HepG2 (cell line): Measurements from ENCODE around the gene FAT1. TPM values are rescaled to one million over a fixed set of nuclear protein-coding genes. Genes with fewer than 3 reads are reported as not detected.
A peak's percentile ranks its signal among the peaks of the same experiment; 100 is the strongest.

ENCODE experiments used
- CBX5 ChIP-seq: sonication (generic); formaldehyde crosslinking; IDR thresholded peaks from 2 replicates; pipeline ENCODE4 v1.4.0; 2020; ENCODE audit warnings: missing genetic modification reagents, borderline replicate concordance
- CCDC6 ChIP-seq: sonication (generic); formaldehyde crosslinking; IDR thresholded peaks from 2 replicates; pipeline ENCODE4 v1.8.1; 2022; ENCODE audit warnings: mild to moderate bottlenecking, missing genetic modification reagents, moderate library complexity
- ETV6 ChIP-seq: sonication (generic); formaldehyde crosslinking; conservative IDR thresholded peaks from 2 replicates; pipeline ENCODE4 v1.4.0; 2020; ENCODE audit warnings: missing genetic modification reagents
- FOXJ3 ChIP-seq: sonication (generic); formaldehyde crosslinking; IDR thresholded peaks from 2 replicates; pipeline ENCODE4 v1.4.0; 2020; ENCODE audit warnings: missing genetic modification reagents, mild to moderate bottlenecking, borderline replicate concordance
- FOXM1 ChIP-seq: sonication (generic); formaldehyde crosslinking; IDR thresholded peaks from 2 replicates; pipeline ENCODE4 v1.5.0; 2020; ENCODE audit warnings: missing genetic modification reagents
- GZF1 ChIP-seq: sonication (generic); formaldehyde crosslinking; IDR thresholded peaks from 2 replicates; pipeline ENCODE4 v1.5.1; 2020; ENCODE audit warnings: mild to moderate bottlenecking, missing genetic modification reagents
- MBD4 ChIP-seq: IDR thresholded peaks from 2 replicates; pipeline ENCODE4 v1.6.1; 2012; ENCODE audit warnings: low read length, inconsistent platforms, borderline replicate concordance
- RBFOX2 ChIP-seq: fragments of 200-400 bp; formaldehyde crosslinking; IDR thresholded peaks from 2 replicates; pipeline ENCODE4 v1.6.1; 2017; ENCODE audit warnings: low read depth, mild to moderate bottlenecking, low read length
- SKI ChIP-seq: fragments of 450-650 bp; IDR thresholded peaks from one replicate; pipeline ENCODE4 v1.6.1; 2018; ENCODE audit warnings: mild to moderate bottlenecking; ENCODE audit not compliant: partially characterized antibody
- SRY ChIP-seq: sonication (generic); formaldehyde crosslinking; IDR thresholded peaks from 2 replicates; pipeline ENCODE4 v1.8.0; 2022; ENCODE audit warnings: mild to moderate bottlenecking, missing genetic modification reagents
- STAG1 ChIP-seq: sonication (generic); formaldehyde crosslinking; IDR thresholded peaks from 2 replicates; pipeline ENCODE4 v1.4.0; 2020; ENCODE audit warnings: missing genetic modification reagents
- ZNF354B ChIP-seq: sonication (generic); formaldehyde crosslinking; IDR thresholded peaks from 2 replicates; pipeline ENCODE4 v1.8.0; 2022; ENCODE audit warnings: mild to moderate bottlenecking, missing genetic modification reagents
- ZNF446 ChIP-seq: sonication (generic); formaldehyde crosslinking; IDR thresholded peaks from 2 replicates; pipeline ENCODE4 v1.5.0; 2020; ENCODE audit warnings: mild to moderate bottlenecking, missing genetic modification reagents
- ZNF629 ChIP-seq: sonication (generic); formaldehyde crosslinking; conservative IDR thresholded peaks from 2 replicates; pipeline ENCODE4 v1.5.0; 2020; ENCODE audit warnings: missing genetic modification reagents
- ZNF704 ChIP-seq: sonication (generic); formaldehyde crosslinking; IDR thresholded peaks from 2 replicates; pipeline ENCODE4 v1.8.1; 2023; ENCODE audit warnings: mild to moderate bottlenecking, inconsistent platforms, moderate library complexity, missing genetic modification reagents, borderline replicate concordance
- ZNF768 ChIP-seq: sonication (generic); formaldehyde crosslinking; IDR thresholded peaks from 2 replicates; pipeline ENCODE4 v1.4.0; 2020; ENCODE audit warnings: missing genetic modification reagents
- polyA plus RNA-seq, 8 experiments: library from polyadenylated mRNA; depleted of rRNA in 3 of 8; stranded (reverse) in 7 of 8; unstranded in 1 of 8; fragments of >200 nt; fragmentation: Illumina TruSeq in 4 of 8; extraction: Trizol in 4 of 8; gene quantifications; 2 replicates each; pipeline versions ENCODE4 v1.2.1 to v1.2.3, GENCODE V29; 2011 to 2016; ENCODE audit warnings: low read depth in 4 of 8, missing spikeins in 1 of 8, mixed read lengths in 1 of 8; ENCODE audit not compliant: insufficient read depth in 1 of 8
- total RNA-seq, 5 experiments: library from RNA; depleted of rRNA; stranded (reverse); fragments of >200 nt; fragmentation: Illumina TruSeq; extraction: Trizol; gene quantifications; 2 replicates each; pipeline ENCODE4 v1.2.3, GENCODE V29; 2016; ENCODE audit warnings: low read depth in 1 of 5
- TF ChIP-seq, protein P1 (sequence below), 2 experiments: fragments of 450-650 bp in 1 of 2; sonication (generic) in 1 of 2; formaldehyde crosslinking in 1 of 2; IDR thresholded peaks; 2 replicates each; pipeline versions ENCODE4 v1.6.1 to v1.8.0; 2016 to 2022; ENCODE audit warnings: antibody characterized with exemption in 1 of 2, mild to moderate bottlenecking in 1 of 2, missing genetic modification reagents in 1 of 2
- TF ChIP-seq, protein P2 (sequence below): sonication (generic); formaldehyde crosslinking; conservative IDR thresholded peaks from 2 replicates; pipeline ENCODE4 v1.8.0; 2022; ENCODE audit warnings: missing genetic modification reagents

Gene FAT1
- total and polyA plus RNA-seq, 2 of the 13 experiments (the other 11 are each of a cell fraction or from before 2014, with no cell fraction given) = 185 to 216 TPM

- TF ChIP-seq, protein P1, sequence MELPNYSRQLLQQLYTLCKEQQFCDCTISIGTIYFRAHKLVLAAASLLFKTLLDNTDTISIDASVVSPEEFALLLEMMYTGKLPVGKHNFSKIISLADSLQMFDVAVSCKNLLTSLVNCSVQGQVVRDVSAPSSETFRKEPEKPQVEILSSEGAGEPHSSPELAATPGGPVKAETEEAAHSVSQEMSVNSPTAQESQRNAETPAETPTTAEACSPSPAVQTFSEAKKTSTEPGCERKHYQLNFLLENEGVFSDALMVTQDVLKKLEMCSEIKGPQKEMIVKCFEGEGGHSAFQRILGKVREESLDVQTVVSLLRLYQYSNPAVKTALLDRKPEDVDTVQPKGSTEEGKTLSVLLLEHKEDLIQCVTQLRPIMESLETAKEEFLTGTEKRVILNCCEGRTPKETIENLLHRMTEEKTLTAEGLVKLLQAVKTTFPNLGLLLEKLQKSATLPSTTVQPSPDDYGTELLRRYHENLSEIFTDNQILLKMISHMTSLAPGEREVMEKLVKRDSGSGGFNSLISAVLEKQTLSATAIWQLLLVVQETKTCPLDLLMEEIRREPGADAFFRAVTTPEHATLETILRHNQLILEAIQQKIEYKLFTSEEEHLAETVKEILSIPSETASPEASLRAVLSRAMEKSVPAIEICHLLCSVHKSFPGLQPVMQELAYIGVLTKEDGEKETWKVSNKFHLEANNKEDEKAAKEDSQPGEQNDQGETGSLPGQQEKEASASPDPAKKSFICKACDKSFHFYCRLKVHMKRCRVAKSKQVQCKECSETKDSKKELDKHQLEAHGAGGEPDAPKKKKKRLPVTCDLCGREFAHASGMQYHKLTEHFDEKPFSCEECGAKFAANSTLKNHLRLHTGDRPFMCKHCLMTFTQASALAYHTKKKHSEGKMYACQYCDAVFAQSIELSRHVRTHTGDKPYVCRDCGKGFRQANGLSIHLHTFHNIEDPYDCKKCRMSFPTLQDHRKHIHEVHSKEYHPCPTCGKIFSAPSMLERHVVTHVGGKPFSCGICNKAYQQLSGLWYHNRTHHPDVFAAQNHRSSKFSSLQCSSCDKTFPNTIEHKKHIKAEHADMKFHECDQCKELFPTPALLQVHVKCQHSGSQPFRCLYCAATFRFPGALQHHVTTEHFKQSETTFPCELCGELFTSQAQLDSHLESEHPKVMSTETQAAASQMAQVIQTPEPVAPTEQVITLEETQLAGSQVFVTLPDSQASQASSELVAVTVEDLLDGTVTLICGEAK (IDR thresholded peaks at IDR 0.05) = no peak
- TF ChIP-seq, protein P1 (CRISPR knock-in tag; IDR thresholded peaks at IDR 0.05) = no peak
- TF ChIP-seq CBX5 (CRISPR knock-in tag) (no peak), SKI (no peak), SRY (CRISPR knock-in tag) (no peak), CCDC6 (CRISPR knock-in tag) (no peak; the same call in 1 of the 2 replicates), GZF1 (CRISPR knock-in tag) (no peak), FOXJ3 (CRISPR knock-in tag) (0 out of 2 replicates have a peak, but pooled peaks have one; percentile 61), STAG1 (no peak), ZNF768 (CRISPR knock-in tag) (no peak), RBFOX2 (no peak), ZNF704 (CRISPR knock-in tag) (no peak), ZNF354B (CRISPR knock-in tag) (no peak), ZNF629 (no peak), ETV6 (CRISPR knock-in tag) (no peak), ZNF446 (CRISPR knock-in tag) (no peak), FOXM1 (CRISPR knock-in tag) (no peak), MBD4 (0 out of 2 replicates have a peak, but pooled peaks have one; percentile 66)
- TF ChIP-seq, protein P2, sequence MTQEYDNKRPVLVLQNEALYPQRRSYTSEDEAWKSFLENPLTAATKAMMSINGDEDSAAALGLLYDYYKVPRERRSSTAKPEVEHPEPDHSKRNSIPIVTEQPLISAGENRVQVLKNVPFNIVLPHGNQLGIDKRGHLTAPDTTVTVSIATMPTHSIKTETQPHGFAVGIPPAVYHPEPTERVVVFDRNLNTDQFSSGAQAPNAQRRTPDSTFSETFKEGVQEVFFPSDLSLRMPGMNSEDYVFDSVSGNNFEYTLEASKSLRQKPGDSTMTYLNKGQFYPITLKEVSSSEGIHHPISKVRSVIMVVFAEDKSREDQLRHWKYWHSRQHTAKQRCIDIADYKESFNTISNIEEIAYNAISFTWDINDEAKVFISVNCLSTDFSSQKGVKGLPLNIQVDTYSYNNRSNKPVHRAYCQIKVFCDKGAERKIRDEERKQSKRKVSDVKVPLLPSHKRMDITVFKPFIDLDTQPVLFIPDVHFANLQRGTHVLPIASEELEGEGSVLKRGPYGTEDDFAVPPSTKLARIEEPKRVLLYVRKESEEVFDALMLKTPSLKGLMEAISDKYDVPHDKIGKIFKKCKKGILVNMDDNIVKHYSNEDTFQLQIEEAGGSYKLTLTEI (CRISPR knock-in tag) = no peak
Observed at GRCh38 chr4:186643501-186644310, 80.0 kb downstream of the FAT1 start (continued).
